ENCODE measurements around the gene XIST.
A peak's percentile ranks its signal among the peaks of the same experiment; 100 is the strongest.

Gene XIST

DNA sequence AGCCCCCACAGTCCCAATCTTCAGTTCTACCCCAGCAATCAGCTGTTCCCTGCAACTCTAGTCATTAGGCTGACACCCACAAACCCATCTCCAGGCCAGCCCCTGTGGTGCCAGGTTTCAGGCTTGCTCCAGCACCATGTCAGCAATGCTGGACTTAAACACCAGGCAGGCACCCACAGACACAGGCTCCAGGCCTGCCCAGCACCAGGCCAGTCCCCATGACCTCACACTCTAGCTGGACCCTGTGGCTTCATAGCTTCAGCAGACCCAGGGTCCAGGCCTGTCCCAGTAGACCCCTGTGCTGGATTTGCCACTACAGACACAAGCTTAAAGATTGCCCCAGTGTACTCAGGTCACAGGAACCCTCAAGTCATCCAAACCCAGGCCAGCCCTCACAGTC, 10.8 kb upstream of the XIST start:
- TF ChIP-seq, protein P1, sequence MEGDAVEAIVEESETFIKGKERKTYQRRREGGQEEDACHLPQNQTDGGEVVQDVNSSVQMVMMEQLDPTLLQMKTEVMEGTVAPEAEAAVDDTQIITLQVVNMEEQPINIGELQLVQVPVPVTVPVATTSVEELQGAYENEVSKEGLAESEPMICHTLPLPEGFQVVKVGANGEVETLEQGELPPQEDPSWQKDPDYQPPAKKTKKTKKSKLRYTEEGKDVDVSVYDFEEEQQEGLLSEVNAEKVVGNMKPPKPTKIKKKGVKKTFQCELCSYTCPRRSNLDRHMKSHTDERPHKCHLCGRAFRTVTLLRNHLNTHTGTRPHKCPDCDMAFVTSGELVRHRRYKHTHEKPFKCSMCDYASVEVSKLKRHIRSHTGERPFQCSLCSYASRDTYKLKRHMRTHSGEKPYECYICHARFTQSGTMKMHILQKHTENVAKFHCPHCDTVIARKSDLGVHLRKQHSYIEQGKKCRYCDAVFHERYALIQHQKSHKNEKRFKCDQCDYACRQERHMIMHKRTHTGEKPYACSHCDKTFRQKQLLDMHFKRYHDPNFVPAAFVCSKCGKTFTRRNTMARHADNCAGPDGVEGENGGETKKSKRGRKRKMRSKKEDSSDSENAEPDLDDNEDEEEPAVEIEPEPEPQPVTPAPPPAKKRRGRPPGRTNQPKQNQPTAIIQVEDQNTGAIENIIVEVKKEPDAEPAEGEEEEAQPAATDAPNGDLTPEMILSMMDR (IDR thresholded peaks at IDR 0.05; ENCODE audit: low read depth, low read length) = no peak
- no peak for DNase-seq (ENCODE audit: extremely low read depth, low read depth)

DNA sequence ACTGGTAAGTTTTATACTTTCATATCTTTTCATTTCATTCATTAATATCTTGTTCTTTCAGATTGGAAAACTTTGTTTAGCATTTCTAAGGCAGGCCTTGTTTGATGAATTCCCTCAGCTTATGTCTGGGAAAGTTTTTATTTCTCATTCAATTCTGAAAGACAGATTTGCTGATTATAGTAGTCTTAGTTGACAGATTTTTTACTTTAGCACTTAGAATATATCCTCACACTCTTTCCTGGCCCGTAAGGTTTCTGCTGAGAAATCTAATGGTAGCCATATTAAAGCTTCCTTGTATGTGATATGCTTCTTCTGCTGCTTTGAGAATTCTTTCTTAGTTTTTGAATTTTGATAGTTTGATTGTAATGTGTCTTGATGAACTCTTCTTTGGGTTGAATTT, 7.1 kb upstream of the XIST start:
- DNase-seq (ENCODE audit: extremely low read depth, low read depth) = no peak
- TF ChIP-seq, protein P1 (IDR thresholded peaks at IDR 0.05; ENCODE audit: low read depth, low read length) = no peak

DNA sequence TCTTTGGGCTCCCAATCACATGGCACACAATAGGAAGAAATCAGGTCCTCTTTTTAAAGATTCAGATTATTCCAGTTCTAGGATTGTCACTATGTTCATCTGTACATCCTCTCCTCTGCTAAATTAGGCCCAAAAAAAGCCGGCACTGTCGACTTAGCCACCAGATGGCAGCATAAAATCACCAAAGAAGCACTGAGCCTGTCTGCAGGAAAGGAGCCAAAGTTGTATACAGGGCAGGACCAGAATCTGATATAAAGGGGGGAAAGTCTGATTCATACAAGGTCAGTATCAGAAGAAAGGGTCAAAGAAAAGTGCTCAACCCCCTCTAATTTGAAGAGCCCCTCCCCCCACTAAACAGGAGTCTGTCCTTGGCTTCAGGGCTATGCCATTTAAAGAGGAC, 3.0 kb upstream of the XIST start:
- TF ChIP-seq, protein P1 (IDR thresholded peaks at IDR 0.05; ENCODE audit: low read depth, low read length) = peak; percentile 90
- peak; percentile 41 for DNase-seq (ENCODE audit: extremely low read depth, low read depth)

DNA sequence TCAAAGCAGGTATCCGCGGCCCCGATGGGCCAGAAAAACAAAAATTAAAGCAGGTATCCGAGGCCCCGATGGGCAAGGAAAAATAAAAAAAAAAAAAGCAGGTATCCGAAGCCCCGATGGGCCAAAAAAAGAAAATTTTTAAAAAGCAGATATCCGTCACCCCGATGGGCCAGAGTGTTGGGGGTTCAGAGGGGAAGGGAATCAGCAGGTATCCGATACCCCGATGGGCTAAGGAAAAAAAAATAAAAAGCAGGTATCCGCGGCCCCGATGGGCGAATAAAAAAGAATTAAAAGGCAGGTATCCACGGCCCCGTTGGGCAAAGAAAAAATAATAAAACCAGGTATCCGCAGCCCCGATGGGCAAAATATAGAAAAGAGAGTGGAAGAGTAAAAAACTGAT, 492 bp downstream of the XIST start:
- TF ChIP-seq, protein P1 (IDR thresholded peaks at IDR 0.05; ENCODE audit: low read depth, low read length) = no peak
- no peak for DNase-seq (ENCODE audit: extremely low read depth, low read depth)

DNA sequence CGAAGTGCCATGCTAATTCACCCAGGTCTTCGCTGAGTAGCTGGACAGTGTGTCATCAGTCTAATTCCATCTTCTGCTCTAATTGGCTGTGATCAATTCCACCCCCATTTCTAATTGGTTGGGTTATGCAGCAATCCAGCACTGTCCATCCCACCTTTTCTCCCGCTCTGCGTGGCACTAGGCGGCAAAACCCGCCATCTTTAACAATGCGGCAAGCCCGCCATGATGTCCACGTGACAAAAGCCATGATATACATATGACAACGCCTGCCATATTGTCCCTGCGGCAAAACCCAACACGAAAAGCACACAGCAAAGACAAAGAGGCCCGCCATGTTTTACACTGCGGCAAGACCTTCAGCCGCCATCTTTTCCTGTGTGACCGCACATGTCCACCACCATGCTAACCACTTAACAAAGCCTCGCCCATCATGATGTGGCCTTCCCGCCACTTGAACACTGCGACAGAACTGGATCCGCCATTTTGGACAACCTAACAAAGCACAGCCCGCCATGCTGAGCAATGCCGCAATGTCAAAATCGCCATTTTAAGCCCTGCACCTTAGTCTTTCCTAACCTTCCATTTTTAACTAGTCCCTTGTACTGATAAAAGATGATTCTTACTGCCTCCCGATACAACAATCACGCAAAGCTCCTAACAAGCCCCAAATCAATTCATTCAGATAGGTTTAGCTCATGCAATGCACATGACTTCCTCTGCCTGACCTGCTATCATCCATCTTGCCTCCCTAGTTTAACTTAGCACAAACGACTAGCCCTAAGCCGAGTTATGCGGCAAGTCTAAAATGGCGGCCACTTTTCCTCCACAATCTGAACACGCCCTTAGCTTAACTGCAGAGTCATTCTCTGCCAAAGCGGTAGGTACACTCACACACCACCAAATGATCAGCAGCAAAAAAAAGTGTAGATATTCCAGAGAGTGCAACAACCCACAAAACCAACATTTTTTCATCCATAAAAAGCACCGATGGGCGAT, 1.2 kb downstream of the XIST start:
- peak; percentile 90 for DNase-seq (ENCODE audit: extremely low read depth, low read depth)
- TF ChIP-seq, protein P1 (IDR thresholded peaks at IDR 0.05; ENCODE audit: low read depth, low read length) = no peak

DNA sequence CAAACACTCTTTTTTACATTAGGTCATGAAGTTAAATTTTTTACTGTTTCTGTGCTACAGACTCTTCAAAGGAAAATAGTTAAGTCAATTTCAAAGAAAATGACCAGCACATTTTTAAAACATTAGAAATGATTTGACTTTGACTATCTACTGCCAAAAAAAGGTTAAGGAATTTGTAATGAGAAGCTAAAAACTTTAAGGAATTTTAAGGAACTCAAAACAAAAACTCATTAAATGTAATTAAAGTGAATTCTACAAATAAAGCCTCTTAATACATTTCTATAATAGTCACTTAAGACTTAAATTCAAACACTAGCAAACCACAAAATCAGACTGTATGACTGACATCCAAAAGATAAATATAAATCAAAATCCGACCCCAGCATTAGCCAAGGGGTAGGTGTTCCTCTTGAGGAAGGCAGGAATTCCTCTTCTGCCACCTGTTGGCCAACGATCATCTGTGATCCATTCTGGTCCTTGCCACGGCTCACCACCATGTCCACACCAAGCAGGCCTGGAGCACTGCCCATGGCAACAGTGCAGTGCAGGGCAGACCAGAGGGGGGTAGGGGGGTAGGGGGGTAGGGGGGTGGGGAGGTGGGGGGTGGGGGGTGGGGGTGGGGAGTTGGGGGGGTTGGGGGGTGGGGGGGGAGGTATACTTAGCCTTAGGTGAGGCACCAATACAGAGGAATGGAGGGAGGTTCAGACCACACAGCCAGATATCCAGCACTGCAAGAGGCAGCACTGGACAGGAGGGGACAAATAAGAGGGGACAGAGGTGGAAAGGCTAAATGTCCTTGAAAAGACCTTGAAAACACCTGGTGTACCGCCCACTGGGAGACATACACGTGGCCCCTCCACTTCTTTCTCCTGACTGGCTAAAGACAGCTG, 2.1 kb downstream of the XIST start:
- no peak for DNase-seq (ENCODE audit: extremely low read depth, low read depth)
- TF ChIP-seq, protein P1 (IDR thresholded peaks at IDR 0.05; ENCODE audit: low read depth, low read length) = peak; percentile 22
